A549 (cell line): ENCODE results near the gene NDUFAF2. TPM values are rescaled to one million over a fixed set of nuclear protein-coding genes. Genes with fewer than 3 reads are reported as not detected.
A peak's percentile ranks its signal among the peaks of the same experiment; 100 is the strongest.
"Not testable (repeated sequence)": the region's sequence is repeated elsewhere in the genome, so short reads cannot be mapped to it uniquely, and the experiment has no call there.

Experiments used
- ATAC-seq, 2 experiments: fragments of 200-7000 bp in 1 of 2; fragments of >200 bp in 1 of 2; cut with Nextera tagmentation in 1 of 2; cut with Tn5 transposase in 1 of 2; 3 replicates each; pipeline versions ENCODE4 v1.8.0 to v1.9.1; 2018 to 2020; ENCODE audit warnings: mild to moderate bottlenecking in 1 of 2, moderate library complexity in 1 of 2
- CTCF ChIA-PET: fragments of 300-600 bp; sonication (Branson Sonifier 250); formaldehyde crosslinking; extraction: SDS; loops from one replicate; lab custom pipeline; 2021; ENCODE audit warnings: antibody characterized with exemption, inconsistent platforms; lab: Yijun Ruan, JAX
- POLR2A ChIA-PET: fragments of 350-600 bp; formaldehyde crosslinking; extraction: SDS; loops from one replicate; lab custom pipeline; 2021; ENCODE audit warnings: antibody characterized with exemption, inconsistent platforms; lab: Yijun Ruan, JAX
- DNase-seq, 2 experiments: peaks; one replicate each; pipeline versions ENCODE4 v3.0.0 to v3.0.0-alpha.2; 2011 to 2016; ENCODE audit warnings: low read depth in 1 of 2, low spot score in 1 of 2
- FAIRE-seq: peaks from 2 replicates; lab custom pipeline; 2011; peaks lifted over from hg19 to GRCh38; lab: Jason Lieb, UNC
- H3K27ac ChIP-seq, 2 experiments: fragments of >200 bp; sonication (Bioruptor Twin); formaldehyde crosslinking; 3 replicates each; pipeline ENCODE4 v1.5.1; 2016 to 2017
- H3K4me1 ChIP-seq: fragments of >200 bp; sonication (Bioruptor Twin); formaldehyde crosslinking; 3 replicates; pipeline ENCODE4 v1.6.1; 2016
- H3K4me2 ChIP-seq: fragments of >200 bp; sonication (Bioruptor Twin); formaldehyde crosslinking; 3 replicates; pipeline ENCODE4 v1.6.1; 2016
- H3K4me3 ChIP-seq: fragments of >200 bp; sonication (Bioruptor Twin); formaldehyde crosslinking; 3 replicates; pipeline ENCODE4 v1.5.1; 2016
- H3K9me3 ChIP-seq: fragments of >200 bp; sonication (Bioruptor Twin); formaldehyde crosslinking; 3 replicates; pipeline ENCODE4 v1.6.1; 2016
- BCL3 ChIP-seq: fragments of >200 bp; sonication (Bioruptor Twin); formaldehyde crosslinking; IDR thresholded peaks from 3 replicates; pipeline ENCODE4 v1.6.1; 2016
- CEBPB ChIP-seq, 2 experiments: fragments of >200 bp in 1 of 2; sonication (Bioruptor Twin) in 1 of 2; formaldehyde crosslinking in 1 of 2; IDR thresholded peaks; 2 replicates each; pipeline ENCODE4 v1.6.1; 2012 to 2016
- EHF ChIP-seq: fragments of 250-450 bp; sonication (Bioruptor Pico); IDR thresholded peaks from 2 replicates; pipeline ENCODE4 v1.5.0; 2020; ENCODE audit warnings: mild to moderate bottlenecking
- ESRRA ChIP-seq: fragments of 150-350 bp; IDR thresholded peaks from 2 replicates; pipeline ENCODE4 v1.6.1; 2014; ENCODE audit warnings: mild to moderate bottlenecking, low read length, borderline replicate concordance
- FOSB ChIP-seq: fragments of 250-450 bp; sonication (Bioruptor Pico); IDR thresholded peaks from 2 replicates; pipeline ENCODE4 v1.5.0; 2020; ENCODE audit warnings: mild to moderate bottlenecking, moderate library complexity
- GATA3 ChIP-seq: IDR thresholded peaks from 2 replicates; pipeline ENCODE4 v1.6.1; 2012; ENCODE audit warnings: borderline replicate concordance
- HDAC2 ChIP-seq: fragments of 200-600 bp; sonication (generic); IDR thresholded peaks from 2 replicates; pipeline ENCODE4 v1.6.1; 2016
- HES2 ChIP-seq: fragments of >200 bp; sonication (Bioruptor Twin); formaldehyde crosslinking; IDR thresholded peaks from 2 replicates; pipeline ENCODE4 v1.6.1; 2016
- HOXA7 ChIP-seq: fragments of 250-450 bp; sonication (Bioruptor Pico); IDR thresholded peaks from 2 replicates; pipeline ENCODE4 v1.5.0; 2020; ENCODE audit warnings: mild to moderate bottlenecking, moderate library complexity
- KDM1A ChIP-seq: fragments of 200-600 bp; sonication (generic); IDR thresholded peaks from 2 replicates; pipeline ENCODE4 v1.6.1; 2016; ENCODE audit warnings: low read depth, mild to moderate bottlenecking
- MAFK ChIP-seq: fragments of 450-650 bp; IDR thresholded peaks from 2 replicates; pipeline ENCODE4 v1.6.1; 2014; ENCODE audit not compliant: partially characterized antibody
- MAZ ChIP-seq: fragments of 150-350 bp; IDR thresholded peaks from 2 replicates; pipeline ENCODE4 v1.6.1; 2014; ENCODE audit warnings: antibody characterized with exemption, low read depth, low read length, borderline replicate concordance
- MYC ChIP-seq: IDR thresholded peaks from 2 replicates; pipeline ENCODE4 v1.6.1; 2012; ENCODE audit warnings: mild to moderate bottlenecking, inconsistent platforms, low read length, improper control_type of control experiment, borderline replicate concordance
- NPAS2 ChIP-seq: fragments of 250-450 bp; sonication (Bioruptor Pico); IDR thresholded peaks from 2 replicates; pipeline ENCODE4 v1.8.0; 2022; ENCODE audit warnings: mild to moderate bottlenecking, moderate library complexity, borderline replicate concordance
- POLR2AphosphoS2 ChIP-seq: conservative IDR thresholded peaks from 2 replicates; pipeline ENCODE4 v1.6.1; 2012; ENCODE audit warnings: low read length, improper control_type of control experiment, inconsistent platforms
- RARB ChIP-seq: fragments of 250-450 bp; sonication (Bioruptor Pico); IDR thresholded peaks from 2 replicates; pipeline ENCODE4 v1.8.0; 2021; ENCODE audit warnings: mild to moderate bottlenecking, moderate library complexity
- TFCP2L1 ChIP-seq: fragments of 250-450 bp; sonication (Bioruptor Pico); IDR thresholded peaks from 2 replicates; pipeline ENCODE4 v1.5.0; 2021; ENCODE audit warnings: mild to moderate bottlenecking
- TP53 ChIP-seq: fragments of 250-450 bp; sonication (Bioruptor Pico); IDR thresholded peaks from 2 replicates; pipeline ENCODE4 v1.5.0; 2021; ENCODE audit warnings: mild to moderate bottlenecking, moderate library complexity
- ZNF302 ChIP-seq: fragments of 250-450 bp; sonication (Bioruptor Pico); IDR thresholded peaks from 2 replicates; pipeline ENCODE4 v1.9.0; 2021; ENCODE audit warnings: inconsistent platforms, mild to moderate bottlenecking, moderate library complexity
- WGBS: methylation state at CpG from one replicate; pipeline ENCODE4 v1.1.6; 2017; ENCODE audit errors: missing lambda C conversion rate; 5-methylcytosine and 5-hydroxymethylcytosine counted together
- polyA plus RNA-seq, 4 experiments: library from polyadenylated mRNA; depleted of rRNA in 3 of 4; stranded (reverse); fragments of >200 nt; fragmentation: RNase III in 1 of 4; extraction: RNeasy Plus Mini Kit Qiagen cat#74134 plus additional on column Dnase treatment in 1 of 4; gene quantifications; 2 replicates in 3 of 4; 3 replicates in 1 of 4; pipeline ENCODE4 v1.2.3, GENCODE V29; 2011 to 2017

Gene NDUFAF2
- polyA plus RNA-seq, 2 of the 4 experiments (the other 2 are of a cell fraction) = 66.1 to 83.7 TPM

- Histone ChIP-seq H3K27ac (no peak overlapping the region), H3K4me3 (no peak overlapping the region), H3K4me1 (no peaks in the 10 kb centered on the region), H3K4me2 (no peak overlapping the region), H3K9me3 (no peaks in the 10 kb centered on the region)
- DNase-seq (no peak), FAIRE-seq (no peak), ATAC-seq (no peak)
- POLR2A ChIA-PET = no interaction called here
- TF ChIP-seq MAFK (peak; percentile 85), HDAC2 (no peak), HOXA7 (no peak), MAZ (no peak)
- 89% methylated on average over 2 of the region's 2 CpGs for WGBS
- CTCF ChIA-PET = interaction anchor here (1.0 kb wide), 1 partner anchor 19 kb away, joined by 3 read pairs; no protein-coding TSS in a partner anchor
These were observed 239.7 kb downstream of the NDUFAF2 start for GRCh38 chr5:61184708-61185107.

GRCh38 chr5:61186634-61187033, 241.6 kb downstream of the NDUFAF2 start:
- no peak for FAIRE-seq
- TF ChIP-seq GATA3 = no peak
- ChIA-PET CTCF (no interaction called here), POLR2A (no interaction called here)
- WGBS = 57% methylated on average over 2 of the region's 2 CpGs
- Histone ChIP-seq H3K4me3 (no peak overlapping the region), H3K9me3 (no peaks in the 10 kb centered on the region), H3K4me1 (no peaks in the 10 kb centered on the region), H3K27ac (no peak overlapping the region), H3K4me2 (no peak overlapping the region)
- ATAC-seq = no peak
- no peak for DNase-seq

GRCh38 chr5:61187352-61187751, 242.3 kb downstream of the NDUFAF2 start:
- H3K4me2 ChIP-seq, POLR2A ChIA-PET, FAIRE-seq, H3K4me3 ChIP-seq, ATAC-seq, H3K27ac ChIP-seq, H3K9me3 ChIP-seq, CTCF ChIA-PET, H3K4me1 ChIP-seq, DNase-seq: not testable (repeated sequence)

- H3K4me3 ChIP-seq, FAIRE-seq, H3K4me1 ChIP-seq, CTCF ChIA-PET, H3K4me2 ChIP-seq, POLR2A ChIA-PET, ATAC-seq, H3K9me3 ChIP-seq, DNase-seq, H3K27ac ChIP-seq: not testable (repeated sequence)
- WGBS = 61% methylated on average over 2 of the region's 2 CpGs
These were observed 242.8 kb downstream of the NDUFAF2 start for GRCh38 chr5:61187826-61188225.

- H3K27ac ChIP-seq = no peak overlapping the region
- FAIRE-seq (no peak), DNase-seq (no peak), ATAC-seq (no peak)
- no peak overlapping the region for H3K4me3 ChIP-seq
- ChIA-PET CTCF (interaction anchor here (0.9 kb wide), 1 partner anchor 18 kb away, joined by 3 read pairs; no protein-coding TSS in a partner anchor), POLR2A (no interaction called here)
- 0 out of 3 replicates have a peak, but pooled peaks cover 8% of the 10 kb centered on the region for H3K9me3 ChIP-seq
- no peak for TF ChIP-seq TP53 (CRISPR knock-in tag)
- no peak for TF ChIP-seq RARB
- TF ChIP-seq BCL3 = no peak
- no peak for TF ChIP-seq MYC
- TF ChIP-seq MAFK = no peak
- no peak for TF ChIP-seq EHF (CRISPR knock-in tag)
- TF ChIP-seq NPAS2 (CRISPR knock-in tag) = no peak
- no peak for TF ChIP-seq MAZ
- no peak for TF ChIP-seq HES2
- no peak for TF ChIP-seq FOSB (CRISPR knock-in tag)
- TF ChIP-seq ESRRA = no peak
- no peak for TF ChIP-seq POLR2AphosphoS2
- no peak for TF ChIP-seq TFCP2L1
- TF ChIP-seq ZNF302 (CRISPR knock-in tag) = no peak
- TF ChIP-seq KDM1A = no peak
- no peak for TF ChIP-seq CEBPB (IDR thresholded peaks at IDR 0.05)
- 75% methylated on average over 2 of the region's 2 CpGs for WGBS
- no peaks in the 10 kb centered on the region for H3K4me1 ChIP-seq
- H3K4me2 ChIP-seq = no peak overlapping the region
These were observed 253.6 kb downstream of the NDUFAF2 start for GRCh38 chr5:61198606-61199005.
